ENCODE results near the gene DNAH11.

- TF ChIP-seq REST (IDR thresholded peaks at IDR 0.05; ENCODE audit: insufficient read depth in 1 of 2, low read depth in 2 of 2, low read length in 1 of 2) (no peak), POLR2AphosphoS5 (IDR thresholded peaks at IDR 0.05; ENCODE audit: low read depth, low read length) (no peak)
Observed at GRCh38 chr7:21653623-21654022, 110.8 kb downstream of the DNAH11 start.

Data from Panc1 (cell line).